ENCODE measurements around the gene NOP16.

Gene NOP16, protein sequence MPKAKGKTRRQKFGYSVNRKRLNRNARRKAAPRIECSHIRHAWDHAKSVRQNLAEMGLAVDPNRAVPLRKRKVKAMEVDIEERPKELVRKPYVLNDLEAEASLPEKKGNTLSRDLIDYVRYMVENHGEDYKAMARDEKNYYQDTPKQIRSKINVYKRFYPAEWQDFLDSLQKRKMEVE

DNA sequence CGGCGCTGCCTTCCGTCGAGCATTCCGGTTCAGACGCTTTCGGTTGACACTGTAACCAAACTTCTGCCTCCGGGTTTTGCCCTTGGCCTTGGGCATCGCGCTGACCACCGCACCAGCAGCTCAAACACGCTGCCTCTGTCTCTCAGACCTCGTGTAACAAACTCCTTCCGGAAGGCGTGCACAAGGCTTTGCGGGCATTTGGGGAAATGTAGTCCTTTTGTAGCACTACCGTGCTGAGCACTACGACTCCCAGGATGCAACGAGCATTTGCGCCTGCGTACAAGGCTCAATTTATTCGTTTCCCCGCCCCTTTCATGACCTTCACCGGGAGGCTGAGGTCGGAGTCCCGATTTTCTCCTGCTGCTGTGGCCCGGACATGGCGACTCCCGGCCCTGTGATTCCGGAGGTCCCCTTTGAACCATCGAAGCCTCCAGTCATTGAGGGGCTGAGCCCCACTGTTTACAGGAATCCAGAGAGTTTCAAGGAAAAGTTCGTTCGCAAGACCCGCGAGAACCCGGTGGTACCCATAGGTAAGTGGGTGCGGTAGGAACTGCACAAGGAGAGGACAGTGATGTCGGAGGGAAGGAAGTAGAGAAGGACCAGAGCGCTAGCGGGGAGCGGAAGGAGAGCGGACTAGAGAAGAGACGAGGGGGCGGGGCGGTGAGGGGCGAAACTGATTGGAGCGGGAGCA is at the start of gene NOP16, which contains the start of gene HIGD2A:
TSS of gene NOP16 (minus strand) at position 155 of the 691 bp plus-strand sequence. CDS start at position 96, 59 bp downstream.
TSS of gene HIGD2A (plus strand) at position 308 of the 691 bp plus-strand sequence. CDS start at position 377, 69 bp downstream.
- peak; percentile 99 for DNase-seq

DNA sequence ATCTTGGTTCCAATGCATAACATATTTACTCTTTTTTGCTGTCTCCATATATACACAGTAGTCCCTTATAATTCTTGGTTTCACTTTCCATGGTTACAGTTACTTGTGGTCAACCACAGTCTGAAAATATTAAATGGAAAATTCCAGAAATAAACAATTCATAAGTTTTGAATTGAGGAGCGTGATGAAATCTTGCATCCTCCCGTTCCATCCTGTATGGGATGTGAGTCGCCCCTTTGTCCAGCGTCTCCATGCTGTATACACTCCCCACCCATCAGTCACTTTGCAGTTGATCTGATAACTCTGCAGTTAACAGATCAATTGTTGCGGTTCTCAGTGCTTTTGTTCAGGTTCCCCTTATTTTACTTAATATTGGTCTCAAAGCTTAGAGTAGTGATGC is 48.3 kb upstream of the NOP16 start:
- peak; percentile 13 for DNase-seq

DNA sequence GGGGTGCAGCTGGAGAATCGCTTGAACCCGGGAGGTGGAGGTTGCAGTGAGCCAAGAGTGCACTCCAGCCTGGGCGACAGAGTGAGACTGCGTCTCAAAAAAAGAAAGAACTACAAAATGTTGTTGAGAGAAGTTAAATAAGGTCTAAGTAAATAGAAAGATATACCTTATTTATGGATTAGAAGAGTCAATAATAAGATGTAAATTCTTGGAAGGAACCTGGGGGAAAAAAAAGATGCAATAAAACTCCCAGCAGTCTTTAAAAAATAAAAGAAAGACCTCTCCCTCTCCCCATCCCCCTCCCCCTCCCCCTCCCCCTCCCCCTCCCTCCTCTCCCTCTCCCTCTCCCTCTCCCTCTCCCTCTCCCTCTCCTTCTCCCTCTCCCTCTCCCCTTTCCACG is 44.3 kb upstream of the NOP16 start:
- no peak for DNase-seq

DNA sequence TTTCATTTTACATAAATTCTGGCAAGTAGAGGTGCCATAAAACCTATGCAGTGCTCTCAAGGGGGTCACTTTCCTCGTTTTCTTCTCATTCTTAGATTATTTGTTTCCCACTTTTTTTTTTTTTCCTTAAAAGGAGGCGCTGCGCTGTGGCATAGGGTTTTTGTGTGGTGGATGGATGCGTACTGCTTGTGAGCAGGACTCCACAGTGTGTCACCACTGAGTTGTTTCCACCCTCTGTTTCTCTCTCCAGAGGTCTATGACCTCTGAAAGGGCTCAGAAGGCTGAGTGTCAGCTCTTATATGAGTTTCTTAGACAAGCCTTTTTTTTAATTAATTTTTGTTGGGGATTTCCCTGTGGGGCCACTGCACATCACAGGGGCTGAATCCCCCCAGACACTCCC is 41.6 kb upstream of the NOP16 start:
- DNase-seq: no peak

DNA sequence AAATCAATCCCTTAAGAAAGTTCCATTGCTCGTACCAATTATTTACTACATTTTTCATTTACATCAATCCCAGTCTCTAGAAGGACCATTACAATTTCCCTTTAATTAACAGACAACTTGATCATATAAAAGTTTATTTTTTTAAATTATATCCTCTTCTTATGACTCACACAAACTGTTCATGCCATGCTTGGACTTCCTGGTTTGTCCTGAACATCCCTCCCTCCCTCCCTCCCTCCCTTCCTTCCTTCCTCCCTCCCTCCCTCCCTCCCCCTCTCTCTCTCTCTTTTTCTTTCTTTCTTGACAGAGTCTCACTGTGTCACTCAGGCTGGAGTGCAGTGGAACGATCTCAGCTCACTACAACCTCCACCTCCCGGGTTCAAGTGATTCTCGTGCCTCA is 39.6 kb upstream of the NOP16 start:
- DNase-seq: no peak

DNA sequence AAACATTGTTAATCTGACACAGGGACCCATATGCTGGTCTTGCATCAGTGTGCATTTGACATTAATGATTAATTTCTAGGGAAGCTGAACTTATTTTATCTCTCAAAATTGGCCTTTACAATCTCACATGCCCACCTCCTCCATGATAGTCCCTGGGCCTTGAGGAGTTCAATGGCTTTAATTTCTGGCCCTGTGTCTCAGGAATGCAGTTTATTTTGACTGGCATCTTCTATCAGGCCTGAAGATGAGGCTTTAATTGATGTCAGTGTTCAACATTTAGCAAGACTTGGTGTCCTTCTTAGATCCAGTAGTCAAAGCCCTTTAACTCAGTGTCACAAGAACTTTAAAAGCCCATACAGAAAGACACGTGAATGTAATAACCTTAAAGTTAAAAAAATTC is 38.5 kb upstream of the NOP16 start:
- no peak for DNase-seq

DNA sequence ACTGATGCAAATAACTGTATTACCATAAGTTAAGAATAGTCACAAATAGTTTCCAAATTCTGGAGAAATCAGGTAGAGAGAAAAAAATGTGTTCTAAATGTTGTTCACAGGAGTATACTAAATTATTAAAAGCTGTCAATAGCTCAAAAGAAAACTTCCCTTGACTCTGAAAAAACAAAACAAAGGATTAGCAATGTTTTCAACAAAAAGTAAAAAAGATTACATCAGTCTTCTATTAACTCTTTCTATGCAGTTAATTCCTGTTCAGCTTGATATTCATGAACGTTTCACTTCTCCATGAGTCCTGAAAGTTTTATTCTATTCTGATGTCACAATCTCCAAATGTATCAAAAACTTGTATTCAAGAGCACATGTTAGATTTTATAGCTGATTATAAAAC is 37.4 kb upstream of the NOP16 start:
- no peak for DNase-seq

DNA sequence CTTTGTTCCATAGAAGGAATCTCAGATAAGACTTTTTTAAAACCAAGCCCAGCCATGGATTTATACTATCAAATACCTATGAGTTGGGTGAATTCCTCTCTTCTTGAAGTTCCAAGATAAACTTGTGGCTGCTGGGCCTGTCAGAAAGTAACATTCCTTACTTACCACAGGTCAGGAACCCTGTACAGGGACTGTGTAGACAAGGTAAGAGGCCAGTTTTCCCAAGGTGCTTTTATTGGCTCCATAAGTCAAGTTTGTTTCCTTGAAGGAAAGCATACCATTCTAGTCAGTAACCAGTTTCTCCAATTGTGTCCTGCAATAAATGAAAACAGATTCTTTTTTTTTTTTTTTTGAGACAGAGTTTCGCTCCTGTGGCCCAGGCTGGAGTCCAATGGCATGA is 36.7 kb upstream of the NOP16 start:
- no peak for DNase-seq

DNA sequence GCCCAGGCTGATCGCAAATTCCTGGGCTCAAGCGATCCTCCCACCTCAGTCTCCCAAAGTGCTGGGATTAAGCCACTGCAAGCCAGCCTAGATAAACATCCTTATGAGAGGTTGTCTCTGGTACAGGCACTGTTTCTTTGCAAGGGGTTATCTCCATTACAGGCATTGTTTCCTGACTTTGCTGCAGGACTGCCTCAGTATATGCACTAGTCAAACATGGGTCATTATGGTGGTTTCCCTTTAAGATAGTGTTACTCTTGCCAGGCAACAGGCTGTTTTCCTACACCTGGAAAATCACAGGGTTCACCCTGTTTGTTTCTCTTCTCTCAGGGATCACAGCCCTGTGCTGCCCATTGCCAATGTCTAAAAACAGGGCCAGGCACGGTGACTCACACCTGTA is 35.8 kb upstream of the NOP16 start:
- DNase-seq: no peak

DNA sequence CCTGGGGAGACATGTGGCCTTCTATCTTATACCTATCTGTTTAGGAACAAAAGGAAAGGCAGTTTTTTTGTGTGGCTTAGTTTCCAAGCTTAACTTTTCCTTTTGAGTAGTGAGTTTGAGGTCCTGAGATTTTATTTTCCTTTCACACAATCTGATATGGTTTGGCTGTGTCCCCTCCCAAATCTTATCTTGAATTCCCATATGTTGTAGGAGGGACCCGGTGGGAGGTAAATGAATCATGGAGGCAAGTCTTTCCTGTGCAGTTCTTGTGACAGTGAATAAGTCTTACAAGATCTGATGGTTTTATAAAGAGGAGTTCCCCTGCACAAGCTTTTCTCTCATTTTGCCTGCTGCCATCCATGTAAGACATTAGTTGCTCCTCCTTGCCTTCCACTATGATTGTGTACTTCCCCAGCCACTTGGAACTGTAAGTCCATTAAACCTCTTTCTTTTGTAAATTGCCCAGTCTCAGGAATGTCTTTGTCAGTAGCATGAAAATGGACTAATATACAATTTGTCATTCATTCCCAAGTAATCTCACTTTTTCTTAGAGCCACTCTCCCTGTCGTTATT is 32.7 kb upstream of the NOP16 start:
- no peak for DNase-seq

DNA sequence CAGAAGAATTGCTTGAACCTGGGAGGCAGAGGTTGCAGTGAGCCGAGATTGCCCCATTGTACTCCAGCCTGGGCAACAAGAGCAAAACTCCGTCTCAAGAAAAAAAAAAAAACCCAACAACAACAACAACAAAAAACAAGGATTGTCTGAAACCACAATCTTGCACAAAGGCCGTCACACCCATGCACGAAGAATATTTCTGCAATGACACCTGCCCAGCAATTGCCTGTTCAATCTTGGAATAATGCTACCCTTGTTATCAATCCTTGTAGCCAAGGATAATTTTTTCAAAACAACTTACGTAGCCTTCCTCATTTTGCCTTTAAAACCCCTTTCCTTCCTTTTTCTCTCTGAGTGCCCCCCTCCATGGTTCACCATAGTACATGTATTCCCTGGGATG is 31.7 kb upstream of the NOP16 start:
- DNase-seq: no peak

DNA sequence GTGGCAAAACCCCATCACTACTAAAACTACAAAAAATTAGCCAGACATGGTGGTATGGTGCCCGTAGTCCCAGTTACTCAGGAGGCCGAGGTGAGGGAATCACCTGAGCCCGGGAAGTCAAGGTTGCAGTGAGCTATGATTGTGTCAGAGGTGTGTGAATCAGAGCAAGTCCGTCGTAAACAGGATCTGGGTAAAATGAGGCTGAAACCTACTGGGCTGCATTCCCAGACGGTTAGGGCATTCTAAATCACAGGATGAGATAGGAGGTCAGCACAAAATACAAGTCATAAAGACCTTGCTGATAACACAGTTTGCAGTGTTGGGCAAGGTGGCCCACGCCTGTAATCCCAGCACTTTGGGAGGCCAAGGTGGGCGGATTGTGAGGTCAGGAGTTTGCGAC is 29.9 kb upstream of the NOP16 start:
- no peak for DNase-seq

DNA sequence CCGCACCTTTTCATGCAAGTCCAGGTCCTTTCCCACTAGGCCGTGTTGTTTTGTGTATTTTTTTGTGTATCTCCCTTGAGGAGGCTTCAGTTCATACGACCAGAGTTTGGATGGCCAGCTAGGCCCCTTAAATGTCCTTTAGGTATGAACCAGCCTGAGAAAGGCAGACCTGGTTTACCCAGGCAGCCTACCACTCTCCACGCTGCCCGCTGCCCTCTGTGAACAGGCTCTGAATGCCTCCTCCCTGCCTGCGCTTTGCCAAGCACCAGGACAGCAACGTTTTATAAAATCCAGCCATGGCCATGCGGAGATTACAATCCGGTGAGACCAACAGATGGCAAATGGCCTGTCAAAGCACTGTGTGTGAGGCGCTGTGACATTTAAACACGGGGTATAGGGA is 28.6 kb upstream of the NOP16 start:
- no peak for DNase-seq

DNA sequence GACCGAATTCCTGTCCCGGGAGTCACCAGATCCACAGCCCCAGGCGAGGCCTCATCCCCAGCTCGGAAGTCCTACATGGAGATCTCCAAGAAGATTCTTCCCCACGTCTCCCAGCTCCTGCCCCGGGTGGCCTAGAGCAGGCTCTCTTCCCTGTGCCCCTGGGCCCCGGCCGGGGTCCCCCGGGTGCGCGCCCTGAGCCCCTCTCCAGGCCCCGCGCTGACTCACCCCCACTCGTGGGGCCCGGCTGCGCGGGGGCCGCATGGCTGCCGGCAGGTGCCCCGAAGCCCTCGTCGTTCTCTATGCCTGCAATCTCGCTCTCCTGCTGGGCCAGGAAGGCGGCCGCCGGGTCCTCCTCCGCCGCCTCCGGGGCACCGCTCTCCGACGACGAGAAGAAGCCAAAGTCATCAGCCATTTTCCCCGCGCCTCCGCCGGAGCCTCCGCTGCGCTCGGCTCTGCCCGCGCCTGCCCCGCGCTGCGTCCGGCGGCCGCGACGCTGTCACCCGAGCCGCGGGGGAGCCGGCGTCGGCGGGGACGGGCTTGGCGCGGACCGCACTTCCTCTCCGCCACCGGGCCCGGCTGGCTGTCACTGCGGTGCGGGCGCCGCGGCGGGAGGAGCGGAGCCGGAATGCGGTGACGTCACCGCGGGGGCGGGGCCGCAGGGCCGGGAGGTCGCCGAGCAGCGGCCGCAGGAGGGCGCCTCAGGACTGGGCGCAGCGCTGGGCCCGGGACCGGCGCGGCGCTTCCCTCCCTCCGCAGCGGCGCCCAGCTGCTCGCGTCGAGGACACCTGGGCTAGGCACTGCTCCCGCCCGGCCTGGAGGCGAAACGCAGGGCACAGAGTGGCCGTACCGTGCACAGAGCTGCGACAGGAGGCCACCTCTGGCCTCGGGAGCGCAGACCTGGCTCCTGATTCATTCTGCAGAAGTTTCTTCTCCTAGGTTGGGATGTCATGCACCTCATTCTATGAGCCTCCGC is 27.8 kb upstream of the NOP16 start, which contains the start of gene CLTB:
TSS of gene CLTB (minus strand) at position 588 of the 973 bp plus-strand sequence. CDS start at position 412, 176 bp downstream.
- peak; percentile 93 for DNase-seq

DNA sequence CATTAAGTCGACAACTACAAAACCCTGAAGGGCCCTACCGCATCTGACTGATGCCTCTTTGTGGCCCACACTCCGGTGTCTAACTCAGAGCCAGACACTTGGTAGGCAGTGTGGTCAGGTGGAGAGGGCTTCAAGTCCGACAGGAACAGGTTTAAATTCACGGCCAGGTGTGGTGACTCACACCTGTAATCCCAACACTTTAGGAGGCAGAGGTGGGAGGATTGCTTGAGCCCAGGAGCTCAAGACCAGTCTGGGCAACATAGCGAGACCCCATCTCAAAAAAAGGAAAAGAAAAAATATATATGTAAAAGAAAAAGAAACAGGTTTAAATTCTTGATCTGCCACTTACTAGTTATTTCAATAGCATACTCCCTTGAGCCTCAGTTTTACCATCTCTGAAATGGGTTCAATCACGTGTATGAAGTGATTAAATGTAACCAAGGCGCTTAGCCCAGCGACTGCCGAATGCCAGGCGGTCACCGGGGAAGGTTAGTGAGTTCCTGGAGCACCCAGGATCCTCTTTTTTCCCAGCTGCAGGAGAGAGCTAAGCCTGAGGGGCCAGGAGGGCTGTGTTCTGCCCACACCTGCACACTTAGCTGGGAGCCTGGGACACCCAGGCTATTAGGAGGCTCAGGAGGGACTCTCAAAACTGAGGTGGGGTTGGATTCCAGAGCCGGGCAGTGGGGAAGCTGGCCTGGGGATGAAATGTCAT is 27.0 kb upstream of the NOP16 start:
- DNase-seq: peak; percentile 9

DNA sequence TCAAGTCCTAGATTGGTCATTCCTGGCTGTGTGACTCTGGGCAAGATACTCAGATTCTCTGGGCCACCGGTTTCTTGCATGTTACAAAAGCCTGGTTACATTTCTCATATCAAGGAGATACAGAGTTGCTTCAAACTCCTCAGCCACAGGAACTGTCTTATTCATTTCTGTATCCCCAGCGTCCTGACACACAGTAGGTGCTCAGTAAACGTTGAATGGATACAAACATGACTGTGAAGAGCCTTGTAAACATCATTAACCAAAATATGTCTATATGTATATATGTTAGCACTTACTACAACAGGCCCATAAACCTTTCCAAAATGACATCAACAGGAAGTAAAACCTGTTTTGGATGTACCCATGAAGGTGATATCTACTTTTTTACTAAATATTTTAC is 26.3 kb upstream of the NOP16 start:
- DNase-seq: no peak

DNA sequence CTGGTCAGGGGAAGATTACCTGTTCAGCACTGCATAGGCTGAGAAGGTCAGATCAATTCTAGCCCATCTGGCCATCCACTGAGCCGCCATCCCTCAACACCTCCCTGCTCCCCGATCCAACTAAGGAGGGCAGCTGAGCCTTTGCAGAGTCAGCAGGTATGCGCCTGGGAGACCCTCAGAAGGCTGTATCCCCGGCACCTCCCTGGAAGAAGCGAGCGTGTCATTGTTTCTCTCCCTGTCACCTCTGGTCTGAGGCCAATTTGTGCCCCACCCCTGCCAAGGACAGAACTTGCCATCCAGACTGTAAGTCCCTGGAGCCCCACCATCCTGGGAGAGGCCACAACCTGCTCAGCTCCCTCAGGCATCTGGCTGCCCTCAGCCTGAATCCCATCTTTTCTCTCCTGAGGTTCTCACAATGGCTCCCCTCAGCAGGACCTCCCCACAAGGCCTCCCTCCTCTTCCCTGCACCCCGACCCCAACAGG is 25.4 kb upstream of the NOP16 start:
- DNase-seq: no peak

DNA sequence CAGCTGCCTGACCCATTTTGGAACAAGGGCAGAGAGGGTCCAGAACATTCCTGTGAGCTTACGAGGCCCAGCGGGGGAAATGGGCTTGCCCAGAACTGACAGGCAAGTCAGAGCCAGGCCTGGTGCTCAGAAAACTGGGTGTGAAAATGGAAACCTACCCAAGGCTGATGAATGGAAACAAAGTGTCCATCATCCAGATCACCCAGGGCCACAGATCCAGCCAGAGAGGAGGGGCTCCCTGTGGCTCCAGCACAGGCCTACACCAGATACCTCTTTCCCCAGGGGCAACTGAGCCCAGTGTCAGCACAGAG is 24.8 kb upstream of the NOP16 start:
- no peak for DNase-seq

DNA sequence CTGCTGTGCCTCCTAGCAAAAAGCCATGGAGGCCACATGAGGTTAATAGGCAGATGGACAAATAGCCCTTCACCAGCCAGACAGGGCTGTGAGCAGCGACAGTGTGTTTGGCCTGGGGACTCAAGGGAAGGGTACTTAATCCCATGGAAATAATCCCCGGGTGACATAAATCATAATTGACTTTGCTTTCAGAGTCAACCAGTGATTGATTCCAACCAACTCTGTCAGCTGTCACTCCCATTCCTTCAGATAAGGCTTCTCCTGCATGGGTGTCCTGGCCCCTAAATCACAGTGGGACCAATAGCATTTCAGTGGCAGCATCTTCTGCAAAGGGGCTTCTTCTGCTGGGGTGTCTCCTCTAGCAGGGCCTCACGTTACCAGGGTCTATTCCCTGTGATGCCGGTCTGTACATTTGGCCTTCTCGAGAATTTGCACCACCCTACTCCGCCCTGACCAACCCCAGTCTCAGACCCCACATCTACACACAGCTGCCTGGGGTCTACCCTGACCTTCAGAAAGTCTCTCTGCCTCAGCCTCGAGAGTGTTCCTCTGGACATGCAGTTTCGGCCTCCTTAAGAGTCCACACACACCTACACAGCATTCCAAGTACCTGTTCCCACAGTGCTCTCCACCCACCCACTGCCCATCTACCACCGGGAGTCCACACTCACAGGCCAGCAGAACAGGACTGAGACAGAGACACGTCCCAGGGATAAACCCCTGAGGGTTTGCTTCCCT is 24.3 kb upstream of the NOP16 start:
- no peak for DNase-seq

DNA sequence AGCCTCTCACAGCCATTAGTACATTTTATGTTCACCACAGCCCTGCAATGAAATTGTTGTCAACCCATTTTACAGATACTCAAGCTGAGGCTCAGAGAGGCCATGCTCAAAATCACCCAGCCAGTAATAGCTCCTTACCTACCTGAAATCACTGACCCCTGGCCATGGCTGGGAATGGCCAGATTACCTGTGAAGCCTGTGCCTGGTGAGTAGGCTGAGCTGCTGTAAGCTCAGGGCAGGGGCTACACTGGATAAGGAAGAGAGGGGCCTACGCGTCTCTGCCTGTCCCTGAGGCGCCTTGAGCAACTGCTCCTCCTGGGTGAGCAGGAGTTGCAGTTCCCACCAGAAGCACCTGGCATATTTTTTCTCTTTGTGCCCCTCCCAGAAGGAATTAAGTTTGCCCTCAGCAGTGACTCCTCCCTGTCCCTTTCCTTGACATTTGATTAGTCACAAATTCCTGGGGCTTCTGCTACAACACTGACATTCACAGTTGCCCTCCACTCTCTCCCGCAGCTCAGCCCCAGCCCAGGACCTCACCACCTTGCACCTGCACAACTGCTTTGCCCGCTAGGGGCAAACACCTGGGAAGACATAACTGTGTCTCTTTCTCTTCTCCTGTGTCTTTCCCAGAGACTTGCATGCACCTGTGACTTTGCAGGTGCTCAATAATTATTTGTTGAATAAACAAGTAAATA is 22.2 kb upstream of the NOP16 start:
- no peak for DNase-seq

DNA sequence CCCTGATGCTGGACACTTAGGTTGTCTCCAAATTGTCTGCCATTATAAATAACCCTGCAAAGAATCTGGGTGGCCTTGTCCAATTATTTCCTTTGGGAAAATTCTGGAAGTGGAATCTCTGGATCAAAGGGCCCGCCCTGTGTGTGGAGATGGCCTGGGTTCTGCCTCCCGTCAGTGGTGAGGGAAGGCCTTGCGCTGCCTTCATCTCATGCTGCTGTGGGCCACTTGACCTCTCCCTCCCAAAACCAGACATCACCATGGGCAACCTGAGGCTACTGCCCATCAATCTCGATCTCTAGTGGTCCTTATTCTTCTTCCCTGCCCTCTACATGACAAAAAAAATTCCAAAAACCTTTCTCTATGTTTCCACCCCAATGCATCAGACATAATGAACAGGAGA is 21.4 kb upstream of the NOP16 start:
- no peak for DNase-seq

Measured in CD4-positive, alpha-beta T cell treated with Interleukin-10 for 1 hour (primary cell).